ENCODE results near the gene CLN6.
"Not testable (repeated sequence)": the region's sequence is repeated elsewhere in the genome, so short reads cannot be mapped to it uniquely, and the experiment has no call there.

The CLN6 gene

DNA sequence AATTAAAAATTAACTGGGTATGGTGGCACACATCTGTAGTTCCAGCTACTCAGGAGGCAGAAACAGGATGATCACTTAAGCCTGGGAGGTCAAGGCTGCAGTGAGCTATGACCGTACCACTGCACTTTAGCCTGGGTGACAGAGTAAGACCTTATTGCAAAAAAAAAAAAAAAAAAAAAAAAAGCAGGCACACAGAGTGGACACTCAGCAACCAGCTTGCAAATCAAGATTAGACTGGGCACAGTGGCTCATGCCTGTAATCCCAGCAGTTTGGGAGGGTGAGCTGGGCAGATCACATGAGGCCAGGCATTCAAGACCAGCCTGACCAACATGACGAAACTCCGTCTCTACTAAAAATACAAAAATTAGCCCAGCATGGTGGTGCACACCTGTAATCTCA lies 5.4 kb downstream of the CLN6 start:
- no peak for TF ChIP-seq CTCF (IDR thresholded peaks at IDR 0.05; ENCODE audit: low read depth, low read length)
- H3K4me3 ChIP-seq (replicated peaks in 1 of 2; ENCODE audit: low read depth in 2 of 2, low read length in 2 of 2), result no peak overlapping the region
- no peak for DNase-seq (ENCODE audit: low read depth in 2 of 2)

DNA sequence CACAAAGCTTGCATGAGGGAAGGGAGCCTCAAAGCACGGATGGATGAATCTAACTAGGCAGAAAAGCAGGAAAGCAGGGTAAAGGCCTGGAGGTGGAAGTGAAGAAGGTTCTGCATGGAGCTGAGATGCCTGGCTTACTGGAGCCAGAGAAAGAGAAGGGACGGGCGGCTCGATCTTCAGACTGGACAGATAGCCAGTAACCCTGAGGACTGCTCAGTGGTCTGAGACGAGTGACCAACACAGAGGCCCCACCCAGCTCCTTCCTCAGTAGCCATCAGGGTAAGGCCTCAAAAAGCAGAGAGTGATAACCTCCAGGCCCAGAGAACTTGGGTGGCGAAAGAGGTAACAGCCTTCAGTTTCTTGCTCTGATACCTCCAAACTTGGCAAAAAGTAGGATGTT lies 6.4 kb downstream of the CLN6 start:
- no peak for DNase-seq (ENCODE audit: low read depth in 2 of 2)
- no peak overlapping the region for H3K4me3 ChIP-seq (replicated peaks in 1 of 2; ENCODE audit: low read depth in 2 of 2, low read length in 2 of 2)
- TF ChIP-seq CTCF (IDR thresholded peaks at IDR 0.05; ENCODE audit: low read depth, low read length), result no peak

GRCh38 chr15:68222432-68222743 lies 7.1 kb downstream of the CLN6 start:
- H3K4me3 ChIP-seq (replicated peaks in 1 of 2; ENCODE audit: low read depth in 2 of 2, low read length in 2 of 2); DNase-seq (ENCODE audit: low read depth in 2 of 2): not testable (repeated sequence)

DNA sequence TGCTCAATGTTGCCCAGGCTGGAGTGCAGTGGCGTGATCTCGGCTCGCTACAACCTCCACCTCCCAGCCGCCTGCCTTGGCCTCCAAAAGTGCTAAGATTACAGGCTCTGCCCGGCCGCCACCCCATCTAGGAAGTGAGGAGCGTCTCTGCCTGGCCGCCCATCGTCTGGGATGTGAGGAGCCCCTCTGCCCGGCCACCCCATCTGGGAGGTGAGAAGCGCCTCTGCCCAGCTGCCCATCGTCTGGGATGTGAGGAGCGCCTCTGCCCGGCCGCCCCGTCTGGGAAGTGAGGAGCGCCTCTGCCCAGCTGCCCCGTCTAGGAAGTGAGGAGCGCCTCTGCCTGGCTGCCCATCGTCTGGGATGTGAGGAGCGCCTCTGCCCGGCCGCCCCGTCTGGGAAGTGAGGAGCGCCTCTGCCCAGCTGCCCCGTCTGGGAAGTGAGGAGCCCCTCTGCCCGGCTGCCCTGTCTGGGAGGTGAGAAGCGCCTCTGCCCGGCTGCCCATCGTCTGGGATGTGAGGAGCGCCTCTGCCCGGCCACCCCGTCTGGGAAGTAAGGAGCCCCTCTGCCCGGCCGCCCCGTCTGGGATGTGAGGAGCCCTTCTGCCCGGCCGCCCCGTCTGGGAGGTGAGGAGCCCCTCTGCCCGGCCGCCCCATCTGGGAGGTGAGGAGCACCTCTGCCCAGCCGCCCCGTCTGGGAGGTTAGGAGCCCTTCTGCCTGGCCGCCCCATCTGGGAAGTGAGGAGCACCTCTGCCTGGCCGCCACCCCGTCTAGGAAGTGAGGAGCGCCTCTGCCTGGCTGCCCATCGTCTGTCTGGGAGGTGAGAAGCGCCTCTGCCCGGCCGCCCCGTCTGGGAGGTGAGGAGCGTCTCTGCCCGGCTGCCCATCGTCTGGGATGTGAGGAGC lies 7.7 kb downstream of the CLN6 start:
- not testable (repeated sequence) for DNase-seq (ENCODE audit: low read depth in 2 of 2); H3K4me3 ChIP-seq (replicated peaks in 1 of 2; ENCODE audit: low read depth in 2 of 2, low read length in 2 of 2)

- no peak for TF ChIP-seq CTCF (IDR thresholded peaks at IDR 0.05; ENCODE audit: low read depth, low read length)
- no peak for DNase-seq (ENCODE audit: low read depth in 2 of 2)
- H3K4me3 ChIP-seq (replicated peaks in 1 of 2; ENCODE audit: low read depth in 2 of 2, low read length in 2 of 2), result no peak overlapping the region
Measured at GRCh38 chr15:68220967-68221366, 8.6 kb downstream of the CLN6 start.

GRCh38 chr15:68220489-68220888 lies 9.0 kb downstream of the CLN6 start:
- no peak for DNase-seq (ENCODE audit: low read depth in 2 of 2)
- no peak for TF ChIP-seq CTCF (IDR thresholded peaks at IDR 0.05; ENCODE audit: low read depth, low read length)

GRCh38 chr15:68218847-68219798 lies 10.4 kb downstream of the CLN6 start:
- DNase-seq (ENCODE audit: low read depth in 2 of 2), result no peak
- H3K4me3 ChIP-seq (replicated peaks in 1 of 2; ENCODE audit: low read depth in 2 of 2, low read length in 2 of 2), result no peak overlapping the region
- no peak for TF ChIP-seq CTCF (IDR thresholded peaks at IDR 0.05; ENCODE audit: low read depth, low read length)

More at GRCh38 chr15:68220489-68220888, 9.0 kb downstream of the CLN6 start:
- no peak overlapping the region for H3K4me3 ChIP-seq (replicated peaks in 1 of 2; ENCODE audit: low read depth in 2 of 2, low read length in 2 of 2)

All from cardiac fibroblast (primary cell).